SKM-1 (cell line): ENCODE measurements around the gene ROBO1.

Source experiments
- DNase-seq: peaks from one replicate; lab custom pipeline; 2025; ENCODE audit not compliant: unreplicated experiment; lab: John Stamatoyannopoulos, UW

Gene ROBO1

DNA sequence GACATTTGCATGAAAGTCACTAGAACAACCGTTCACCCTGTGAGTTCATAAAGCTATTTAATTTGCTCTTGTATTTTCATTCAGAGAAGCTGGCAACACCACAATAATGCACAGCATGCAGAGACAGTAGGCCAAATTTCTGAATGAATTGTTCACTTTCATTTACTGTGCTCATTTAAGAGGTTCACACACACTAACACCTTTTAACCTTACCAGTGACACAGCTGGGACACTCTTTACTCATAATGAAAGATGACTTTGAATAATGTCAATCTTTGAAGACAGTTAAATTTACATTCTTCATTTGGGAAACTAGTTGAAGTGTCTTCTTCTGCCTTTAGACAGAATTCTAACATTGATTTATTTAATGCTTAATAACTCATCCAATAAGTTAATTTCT is 95.7 kb downstream of the ROBO1 start:
- DNase-seq = no peak

GRCh38 chr3:79670178-79670577 is 97.6 kb downstream of the ROBO1 start:
- DNase-seq = no peak

- DNase-seq = no peak
Measured at GRCh38 chr3:79664455-79664854, 103.3 kb downstream of the ROBO1 start.

GRCh38 chr3:79661896-79662295 is 105.9 kb downstream of the ROBO1 start:
- no peak for DNase-seq

DNA sequence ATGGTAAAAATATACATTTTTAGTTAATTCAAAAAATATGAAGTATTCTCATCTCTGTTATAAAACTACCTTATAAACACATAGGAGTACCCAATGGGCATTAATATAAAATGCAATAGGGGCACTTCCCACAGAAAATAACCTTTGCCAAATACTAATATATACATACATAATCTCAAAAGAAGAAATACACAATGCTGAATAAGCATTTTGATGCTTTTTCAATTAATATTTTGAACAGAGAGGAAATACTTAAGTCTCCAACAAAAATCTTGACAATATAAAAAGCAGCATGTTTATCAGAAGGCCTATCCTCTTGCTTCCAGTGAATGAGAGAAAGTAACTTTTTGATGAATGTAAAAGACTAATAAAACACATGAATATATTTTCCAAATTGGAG is 110.7 kb downstream of the ROBO1 start:
- DNase-seq = no peak

DNA sequence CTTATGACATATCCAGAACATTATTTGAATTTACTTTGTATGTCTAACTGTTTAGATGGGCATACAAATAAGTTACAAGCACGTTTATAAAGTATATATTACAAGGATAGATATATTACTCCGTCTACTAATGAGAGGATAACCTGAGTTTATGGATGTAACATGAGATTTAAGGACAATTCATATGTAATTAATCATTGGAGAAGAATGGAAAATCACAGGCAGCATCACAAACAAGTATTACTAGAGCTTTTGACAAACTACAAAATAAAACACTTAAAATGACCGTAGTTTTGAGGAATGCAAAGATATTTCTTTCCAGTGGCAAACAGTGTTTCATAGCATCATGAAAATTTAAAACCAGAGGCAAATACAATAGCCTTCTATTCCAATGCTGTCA is 113.8 kb downstream of the ROBO1 start:
- DNase-seq = no peak

GRCh38 chr3:79653266-79653830 is 114.5 kb downstream of the ROBO1 start:
- no peak for DNase-seq

DNA sequence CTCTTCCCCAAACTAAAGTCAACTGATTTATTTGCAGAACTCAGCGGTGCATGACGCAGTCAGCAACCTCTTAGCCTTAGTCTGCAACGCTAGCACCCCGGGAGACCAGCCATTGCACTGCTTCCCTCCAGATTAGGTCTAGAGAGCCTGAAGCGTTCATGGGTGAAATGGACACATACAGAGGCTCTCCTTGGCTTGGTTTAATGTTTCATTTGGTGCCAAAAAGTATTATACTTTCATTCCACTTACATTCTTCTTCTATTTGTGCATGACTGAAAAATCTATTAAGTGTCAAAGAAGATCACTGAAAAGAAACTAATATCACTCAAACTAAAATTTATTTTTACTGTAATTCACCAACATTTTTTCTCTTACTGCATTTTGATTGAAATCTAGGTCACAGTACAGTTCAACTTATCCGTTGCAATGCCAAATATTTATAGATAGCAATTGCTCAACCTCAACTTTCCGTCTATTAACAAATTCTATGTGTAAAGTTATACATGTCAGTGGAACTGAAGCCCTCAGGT is 116.2 kb downstream of the ROBO1 start:
- DNase-seq = no peak

- no peak for DNase-seq
Measured at GRCh38 chr3:79639855-79640254, 127.9 kb downstream of the ROBO1 start.

DNA sequence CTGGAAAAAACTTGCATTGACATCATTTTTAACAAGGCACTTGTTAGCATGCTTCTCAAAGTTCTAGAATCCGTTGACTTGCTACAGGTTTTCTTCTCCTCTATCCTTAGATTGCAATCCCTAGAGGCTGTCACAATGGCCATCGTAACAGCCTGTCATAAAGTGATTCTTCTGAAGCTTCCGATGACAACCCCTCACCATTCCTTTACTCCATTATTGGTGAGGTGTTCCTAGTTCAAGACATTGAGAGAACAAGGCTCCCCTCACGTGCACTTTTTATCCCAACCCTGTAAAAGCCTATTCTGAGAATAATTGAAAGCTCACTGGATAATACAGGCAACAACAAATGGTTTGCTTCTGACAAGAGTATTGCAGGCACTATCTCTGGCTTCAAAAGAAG is 131.4 kb downstream of the ROBO1 start:
- no peak for DNase-seq

DNA sequence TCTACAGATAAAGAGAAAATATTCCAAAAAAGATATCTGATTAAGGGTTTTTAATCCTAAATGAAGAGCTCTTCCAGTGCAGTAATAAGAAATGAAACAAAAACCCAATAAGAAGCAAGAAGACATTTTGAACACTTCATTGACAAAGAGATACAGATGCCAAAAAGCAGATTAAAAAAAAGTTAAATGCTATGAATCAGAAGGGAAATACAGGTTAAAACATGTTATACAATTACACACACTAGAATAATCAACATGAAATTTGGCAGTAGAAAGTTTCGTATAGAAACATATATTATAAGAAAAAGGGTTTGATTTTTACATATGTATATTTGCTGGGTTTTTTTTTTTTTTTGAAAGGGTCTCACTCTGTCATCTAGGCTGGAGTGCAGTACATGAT is 135.0 kb downstream of the ROBO1 start:
- DNase-seq = no peak

DNA sequence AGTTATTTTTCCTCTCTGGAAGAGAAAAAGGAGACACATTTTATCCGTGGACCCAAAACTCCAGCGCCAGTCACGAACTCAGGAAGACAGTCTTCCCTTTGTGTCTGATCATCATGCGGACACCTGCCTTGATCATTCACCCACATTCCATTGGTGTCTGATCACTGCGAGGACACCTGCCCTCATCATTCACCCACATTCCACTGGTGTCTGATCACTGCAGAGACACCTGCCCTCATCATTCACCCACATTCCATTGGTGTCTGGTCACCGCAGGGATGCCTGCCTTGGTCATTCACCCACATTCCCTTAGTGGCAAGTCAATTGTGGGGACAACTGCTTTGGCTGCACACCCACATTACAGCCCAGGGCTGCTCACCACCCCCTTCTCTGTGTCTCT is 148.9 kb downstream of the ROBO1 start:
- DNase-seq = no peak

DNA sequence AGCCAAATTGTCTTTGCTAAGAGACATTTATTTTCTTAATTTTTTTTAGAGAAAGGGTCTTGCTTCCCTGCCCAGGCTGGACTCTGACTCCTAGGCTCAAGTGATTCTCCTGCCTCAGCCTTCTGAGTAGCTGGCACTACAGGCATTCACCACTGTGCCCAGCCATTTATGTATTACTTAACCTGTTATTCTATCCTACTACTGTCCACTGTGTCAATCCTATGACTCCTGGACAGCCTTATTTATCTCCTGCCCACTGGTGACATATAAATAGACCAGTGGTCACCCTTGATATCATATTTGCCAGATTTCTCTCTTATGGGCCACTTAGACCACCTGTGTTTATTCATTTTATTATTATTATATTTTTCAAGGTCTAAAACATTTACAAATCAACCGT is 161.4 kb downstream of the ROBO1 start:
- DNase-seq = no peak

DNA sequence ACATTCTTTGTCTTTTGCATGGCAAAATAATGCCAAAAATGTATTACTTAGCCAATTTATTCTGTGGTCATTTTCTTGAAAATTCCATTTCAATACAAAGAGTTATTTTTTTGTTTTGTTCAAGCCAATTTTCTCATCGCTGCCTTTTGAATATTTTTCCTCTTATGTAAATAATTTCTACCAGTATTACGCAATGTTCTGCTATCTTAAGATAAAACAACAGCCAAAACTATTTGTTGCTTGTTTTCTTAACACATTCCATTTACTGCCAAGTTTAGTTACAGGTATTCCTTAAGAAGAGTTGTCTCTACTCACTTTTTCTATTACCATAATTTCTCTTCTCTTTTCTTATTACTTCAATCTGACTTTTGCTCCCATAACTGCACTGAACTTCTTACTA is 163.1 kb downstream of the ROBO1 start:
- no peak for DNase-seq

DNA sequence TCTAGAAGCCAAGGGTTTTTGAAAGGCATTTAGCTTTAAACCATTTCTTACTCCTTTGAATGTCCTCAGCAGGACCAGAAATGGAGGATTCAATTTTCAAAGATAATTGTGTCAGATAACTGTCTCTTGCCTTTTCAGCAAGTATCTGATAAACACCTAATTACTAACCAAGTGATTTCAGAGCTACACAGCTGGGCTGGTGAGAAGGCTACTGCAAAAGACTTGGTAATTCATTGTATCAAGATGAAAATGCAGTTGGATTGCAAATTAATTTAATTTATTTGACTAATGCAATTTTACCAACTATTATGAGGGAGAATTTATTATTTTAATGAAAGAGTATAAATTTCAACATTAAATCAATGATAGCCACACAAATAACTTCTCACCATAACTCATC is 165.4 kb downstream of the ROBO1 start:
- no peak for DNase-seq

GRCh38 chr3:79598594-79598993 is 169.2 kb downstream of the ROBO1 start:
- no peak for DNase-seq

- DNase-seq = no peak
Measured at GRCh38 chr3:79597709-79598108, 170.1 kb downstream of the ROBO1 start.

DNA sequence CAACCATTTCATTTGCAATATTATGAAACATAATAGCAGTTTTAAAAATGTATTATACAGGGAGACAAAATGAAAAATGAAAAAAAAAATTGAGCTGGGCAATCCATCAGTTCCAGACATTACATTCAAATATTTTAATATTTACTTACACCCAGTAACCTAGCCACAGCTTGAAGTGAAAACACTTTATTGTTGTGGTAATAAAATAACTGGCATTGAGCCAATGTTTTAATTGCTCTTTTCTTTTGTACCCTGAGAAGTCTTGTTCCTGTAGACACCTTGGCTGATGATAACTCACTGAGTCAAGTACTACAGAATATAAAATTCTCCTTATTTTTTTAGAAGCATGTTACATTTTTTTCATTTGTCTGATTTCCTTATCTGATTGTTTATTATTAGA is 180.6 kb downstream of the ROBO1 start:
- no peak for DNase-seq

DNA sequence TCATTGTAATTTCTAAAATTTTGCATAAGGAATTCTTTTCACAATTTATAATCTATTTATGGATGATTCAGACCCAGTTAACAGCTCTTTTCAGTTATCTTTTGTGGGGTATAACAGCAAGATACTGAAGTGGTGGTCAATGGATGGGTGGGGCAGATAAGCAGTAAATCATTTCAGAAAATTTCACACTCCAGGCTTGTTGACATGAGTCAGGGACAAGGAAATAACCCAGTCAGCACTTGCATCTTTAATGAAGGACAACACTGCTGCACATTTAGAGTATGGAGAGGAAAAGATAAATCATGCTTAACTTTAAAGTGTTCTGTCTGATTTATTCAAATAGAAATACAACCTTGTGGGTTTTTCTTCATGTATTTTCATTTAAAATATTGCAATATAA is 181.6 kb downstream of the ROBO1 start:
- DNase-seq = no peak

DNA sequence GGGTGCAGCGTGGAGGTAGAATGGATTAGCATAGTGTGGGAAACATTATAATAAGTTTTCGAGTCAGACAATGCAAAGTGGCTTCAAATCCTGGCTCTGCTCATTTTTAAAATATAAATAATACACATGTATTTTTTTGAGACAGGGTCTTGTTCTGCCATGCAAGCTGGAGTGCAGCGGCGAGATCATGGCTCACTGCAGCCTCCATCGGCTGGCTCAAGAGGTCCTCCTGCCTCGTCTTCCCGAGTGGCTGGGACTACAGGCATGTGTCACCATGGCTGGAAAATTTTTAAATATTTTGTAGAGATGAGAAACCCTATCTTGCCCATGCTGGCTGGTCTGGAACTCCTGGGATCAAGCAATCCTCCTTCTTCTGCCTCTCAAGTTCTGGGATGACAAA is 194.9 kb downstream of the ROBO1 start:
- DNase-seq = no peak

DNA sequence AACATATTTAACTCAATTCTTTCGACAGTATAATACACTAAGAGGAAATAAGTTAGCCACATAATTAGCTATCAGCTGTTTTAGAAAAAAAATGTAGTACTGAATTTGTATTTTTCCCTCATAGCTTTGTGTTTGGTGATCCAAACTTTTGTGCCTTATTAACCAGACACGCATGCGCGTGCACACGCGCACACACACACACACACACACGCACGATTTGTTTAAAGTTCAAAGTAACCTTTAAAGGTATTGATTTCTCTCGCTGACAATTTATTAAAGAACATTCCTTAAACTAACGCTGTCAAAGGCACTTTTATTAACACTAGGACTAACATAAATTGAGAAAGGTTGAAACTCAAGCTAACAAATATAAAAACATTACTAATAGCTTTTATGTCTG is 198.9 kb downstream of the ROBO1 start:
- DNase-seq = no peak

DNA sequence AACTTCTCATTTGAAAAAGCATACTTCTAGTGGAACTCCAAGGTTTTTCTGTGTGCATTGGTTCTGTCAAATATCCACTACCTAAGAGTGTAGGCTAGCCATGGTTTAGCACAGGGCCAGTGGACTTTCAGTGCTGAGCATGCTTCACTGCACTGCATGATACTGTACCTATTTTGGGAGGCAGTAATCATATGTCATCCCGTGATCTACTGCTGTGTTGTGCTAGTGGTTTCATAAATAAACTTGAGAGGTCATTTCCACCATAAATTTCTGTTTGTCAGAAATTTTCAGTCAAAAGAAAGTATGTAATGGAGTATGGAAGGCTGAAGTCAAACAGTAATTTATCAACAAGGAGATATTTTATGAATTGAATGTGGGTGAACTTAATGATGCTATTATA is 203.6 kb downstream of the ROBO1 start:
- no peak for DNase-seq

GRCh38 chr3:79560698-79561097 is 207.1 kb downstream of the ROBO1 start:
- DNase-seq = no peak

- DNase-seq = no peak
Measured at GRCh38 chr3:79558943-79559342, 208.9 kb downstream of the ROBO1 start.
